H1 (cell line): ENCODE measurements around the gene SEMA3B.

ENCODE experiments used
- CTCF ChIP-seq, 3 experiments: IDR thresholded peaks; 1 replicate in 2 of 3; 2 replicates in 1 of 3; pipeline versions ENCODE4 v1.5.1 to v1.6.1; 2011; ENCODE audit warnings: low read length in 3 of 3, mild to moderate bottlenecking in 3 of 3, inconsistent platforms in 2 of 3, low read depth in 1 of 3, moderate library complexity in 1 of 3; ENCODE audit not compliant: insufficient read depth in 1 of 3; ENCODE audit errors: control extremely low read depth in 1 of 3
- POLR2A ChIP-seq, 2 experiments: IDR thresholded peaks; 1 replicate in 1 of 2; 2 replicates in 1 of 2; pipeline ENCODE4 v1.6.1; 2011; ENCODE audit warnings: low read depth in 2 of 2, low read length in 2 of 2, mild to moderate bottlenecking in 2 of 2; ENCODE audit errors: control extremely low read depth in 1 of 2
- RAD21 ChIP-seq, 2 experiments: IDR thresholded peaks in 1 of 2; conservative IDR thresholded peaks in 1 of 2; 2 replicates each; pipeline ENCODE4 v1.6.1; 2011; ENCODE audit warnings: low read depth in 2 of 2, low read length in 2 of 2, improper control_type of control experiment in 1 of 2, inconsistent platforms in 1 of 2, mild to moderate bottlenecking in 1 of 2, moderate library complexity in 1 of 2
- SIN3A ChIP-seq, 2 experiments: IDR thresholded peaks in 1 of 2; conservative IDR thresholded peaks in 1 of 2; 2 replicates each; pipeline ENCODE4 v1.6.1; 2011 to 2012; ENCODE audit warnings: low read length in 2 of 2, improper control_type of control experiment in 1 of 2, low read depth in 1 of 2, mild to moderate bottlenecking in 1 of 2
- YY1 ChIP-seq: IDR thresholded peaks from 2 replicates; pipeline ENCODE4 v1.6.1; 2011; ENCODE audit warnings: low read depth, mild to moderate bottlenecking, low read length

DNA sequence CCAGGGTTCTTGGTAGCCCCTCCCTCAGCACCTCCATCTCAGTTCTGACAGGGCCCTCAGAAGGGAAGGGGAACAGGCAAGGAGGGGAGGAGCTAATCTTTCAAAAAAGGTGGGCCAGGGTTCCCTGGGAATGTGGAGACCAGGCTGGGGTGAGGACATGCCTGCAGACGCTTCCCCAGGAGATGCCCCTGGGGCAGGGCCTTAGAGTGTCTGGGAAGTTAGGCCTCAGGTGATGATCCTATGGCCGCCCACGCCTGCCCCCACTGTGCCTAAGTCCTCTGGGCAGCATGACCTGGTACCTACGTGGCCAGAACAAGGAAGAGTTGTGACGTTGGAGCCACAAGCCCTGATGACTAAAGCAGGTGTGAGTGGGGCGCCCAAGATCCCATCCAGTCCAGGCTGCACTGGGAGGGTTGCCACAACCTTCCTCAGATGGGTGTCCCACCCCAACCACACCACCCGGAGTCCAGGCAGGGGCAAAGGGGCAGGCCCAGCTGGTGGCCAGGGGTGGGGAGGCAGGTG, 3.9 kb upstream of the SEMA3B start:
- TF ChIP-seq SIN3A (conservative IDR thresholded peaks at IDR 0.05 in 1 of 2, IDR thresholded peaks at IDR 0.05 in 1 of 2; ENCODE audit: low read depth in 1 of 2, low read length in 2 of 2) (no peak), CTCF (IDR thresholded peaks at IDR 0.05; ENCODE audit: control extremely low read depth in 1 of 3, insufficient read depth in 1 of 3, low read depth in 1 of 3, low read length in 3 of 3) (no peak), RAD21 (IDR thresholded peaks at IDR 0.05 in 1 of 2, conservative IDR thresholded peaks at IDR 0.05 in 1 of 2; ENCODE audit: low read depth in 2 of 2, low read length in 2 of 2) (no peak), POLR2A (IDR thresholded peaks at IDR 0.05; ENCODE audit: control extremely low read depth in 1 of 2, low read depth in 2 of 2, low read length in 2 of 2) (no peak), YY1 (no peak)
